DMS53 treated with DMSO at 0.1 percent for 48 hours (cell line): ENCODE results near the gene PLXDC1.

ENCODE experiments used
- DNase-seq: peaks from one replicate; lab custom pipeline; 2025; ENCODE audit not compliant: unreplicated experiment; lab: John Stamatoyannopoulos, UW

Gene PLXDC1

DNA sequence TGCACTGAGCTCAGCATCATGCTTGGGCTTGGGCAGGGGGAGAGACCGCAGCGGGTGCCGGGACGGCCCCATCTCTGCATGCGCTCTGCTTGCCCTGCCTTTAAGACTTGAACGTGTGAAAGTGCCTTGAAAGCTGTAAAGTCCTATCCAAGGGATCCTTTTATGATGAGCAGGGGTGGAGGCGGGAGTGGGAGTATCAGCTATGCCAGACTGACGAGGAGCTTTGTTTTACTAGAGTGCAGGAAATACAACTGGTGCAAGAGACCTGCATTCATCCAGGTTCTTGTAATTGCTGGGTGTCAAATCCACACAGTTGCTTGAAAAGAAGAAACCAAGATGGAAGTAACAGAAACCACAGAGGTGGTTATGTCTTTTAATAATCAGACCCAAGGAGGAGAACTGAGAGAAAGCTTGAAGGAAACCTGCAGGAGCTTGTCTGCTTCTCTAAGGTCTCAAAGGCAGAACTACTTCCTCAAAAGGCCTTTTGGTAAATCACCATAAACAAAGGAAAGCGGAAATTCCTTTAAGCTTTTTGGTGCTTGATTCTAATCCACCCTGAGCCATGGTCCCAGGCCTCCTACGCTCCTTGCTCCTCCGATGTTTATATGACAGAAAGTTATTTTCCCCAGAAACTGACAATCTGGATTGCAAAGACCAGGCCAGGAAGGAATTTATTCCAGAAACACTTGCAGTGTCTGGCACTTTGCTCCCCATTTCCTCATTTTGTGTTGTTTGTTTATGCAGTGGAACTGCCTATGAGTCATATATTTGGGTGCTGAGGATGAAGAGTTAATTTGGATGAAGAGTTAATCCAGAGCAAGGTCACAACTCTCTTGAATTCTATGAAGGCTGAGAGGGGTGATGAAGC, 132.9 kb downstream of the PLXDC1 start:
- no peak for DNase-seq

GRCh38 chr17:39016193-39017153, 135.0 kb downstream of the PLXDC1 start:
- no peak for DNase-seq

DNA sequence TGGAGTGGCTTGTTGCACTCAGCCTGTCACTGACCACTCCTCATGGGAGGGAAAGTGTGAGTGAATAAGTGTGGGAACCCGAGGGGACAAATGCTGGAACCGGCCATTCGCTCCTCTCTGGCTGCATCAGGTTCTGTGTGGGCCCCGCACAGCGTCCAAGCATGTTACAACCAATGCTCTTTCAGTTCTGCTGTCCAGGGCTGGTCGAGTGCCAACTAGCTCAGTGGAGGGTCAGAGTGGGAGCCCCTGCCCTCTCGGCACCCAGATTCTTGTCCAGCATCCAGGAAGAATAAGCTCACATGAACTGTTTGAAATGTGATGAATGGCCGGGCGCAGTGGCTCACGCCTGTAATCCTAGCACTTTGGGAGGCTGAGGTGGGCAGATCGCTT, 135.9 kb downstream of the PLXDC1 start:
- no peak for DNase-seq

DNA sequence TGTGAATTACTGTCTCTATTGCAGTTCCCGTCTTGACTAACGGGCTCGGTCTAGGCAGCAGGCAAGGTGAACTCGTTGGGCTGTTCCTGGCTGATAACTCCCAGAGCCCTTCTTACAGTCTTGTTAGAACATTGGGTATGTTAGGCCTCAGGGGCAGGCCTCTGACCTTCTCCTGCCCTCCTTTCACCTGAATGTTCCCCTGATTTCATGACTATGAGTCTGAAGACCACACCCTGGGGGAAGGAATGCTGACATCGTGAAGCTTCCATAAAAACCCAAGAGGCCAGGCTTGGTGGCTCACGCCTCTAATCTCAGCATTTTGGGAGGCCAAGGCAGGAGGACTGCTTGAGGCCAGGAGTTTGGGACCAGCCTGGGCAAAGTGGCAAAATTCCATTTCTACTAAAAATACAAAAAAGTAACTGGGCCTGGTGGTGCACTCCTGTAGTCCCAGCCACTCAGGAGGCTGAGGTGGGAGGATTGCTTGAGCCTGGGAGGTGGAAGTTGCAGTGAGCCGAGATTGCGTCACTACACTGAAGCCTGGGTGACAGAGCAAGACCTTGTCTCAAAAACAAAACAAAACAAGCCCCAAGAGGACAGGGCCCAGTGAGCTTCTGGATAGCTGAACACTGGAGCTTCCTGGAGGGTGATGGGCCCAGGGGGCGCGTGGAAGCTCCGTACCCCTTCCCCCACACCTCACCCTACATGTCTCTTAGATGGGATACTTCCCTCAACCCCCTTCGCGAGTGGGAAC, 136.5 kb downstream of the PLXDC1 start:
- no peak for DNase-seq

- DNase-seq = no peak
Measured at GRCh38 chr17:39014044-39014794, 137.2 kb downstream of the PLXDC1 start.
